ENCODE results near the gene FBXO11. TPM values are rescaled to one million over a fixed set of nuclear protein-coding genes. Genes with fewer than 3 reads are reported as not detected.

FBXO11 gene
- total RNA-seq, 1 donor from 2014 or later: 83.9 TPM

DNA sequence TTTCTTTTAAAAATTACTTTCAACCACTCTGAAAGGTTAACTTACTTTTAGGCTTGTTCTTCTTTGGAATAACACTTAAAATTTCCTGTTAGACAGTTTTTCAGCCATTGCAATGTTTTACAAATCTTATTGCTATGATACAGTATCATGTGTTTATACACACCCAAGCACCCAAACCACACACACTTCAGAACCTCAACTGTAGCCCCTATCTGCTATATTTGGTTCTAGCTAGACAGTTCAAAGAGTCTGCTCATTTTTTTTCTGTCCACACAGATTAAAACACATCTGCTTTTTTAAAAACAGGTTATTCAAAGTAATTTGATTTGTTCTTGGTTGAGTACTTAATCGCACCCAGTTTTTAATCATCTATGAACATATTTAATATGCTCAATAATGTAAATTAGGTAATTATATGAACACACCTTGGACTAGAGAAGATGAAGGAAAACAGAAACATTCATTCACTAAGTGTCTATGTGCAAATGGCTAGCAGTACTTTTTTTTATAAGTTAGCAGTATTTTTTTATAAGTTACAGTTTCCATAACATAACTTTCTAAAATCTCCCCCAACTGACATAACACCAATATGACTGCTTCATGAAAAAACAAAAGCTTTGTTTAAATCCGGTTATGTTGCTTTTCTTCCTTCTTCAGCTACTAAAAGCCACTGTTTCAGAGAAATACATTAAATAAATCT is 17.6 kb downstream of the FBXO11 start:
- H3K36me3 Mint-ChIP-seq: peaks cover 29% of the 10 kb centered on the region
- TF ChIP-seq, protein P1, sequence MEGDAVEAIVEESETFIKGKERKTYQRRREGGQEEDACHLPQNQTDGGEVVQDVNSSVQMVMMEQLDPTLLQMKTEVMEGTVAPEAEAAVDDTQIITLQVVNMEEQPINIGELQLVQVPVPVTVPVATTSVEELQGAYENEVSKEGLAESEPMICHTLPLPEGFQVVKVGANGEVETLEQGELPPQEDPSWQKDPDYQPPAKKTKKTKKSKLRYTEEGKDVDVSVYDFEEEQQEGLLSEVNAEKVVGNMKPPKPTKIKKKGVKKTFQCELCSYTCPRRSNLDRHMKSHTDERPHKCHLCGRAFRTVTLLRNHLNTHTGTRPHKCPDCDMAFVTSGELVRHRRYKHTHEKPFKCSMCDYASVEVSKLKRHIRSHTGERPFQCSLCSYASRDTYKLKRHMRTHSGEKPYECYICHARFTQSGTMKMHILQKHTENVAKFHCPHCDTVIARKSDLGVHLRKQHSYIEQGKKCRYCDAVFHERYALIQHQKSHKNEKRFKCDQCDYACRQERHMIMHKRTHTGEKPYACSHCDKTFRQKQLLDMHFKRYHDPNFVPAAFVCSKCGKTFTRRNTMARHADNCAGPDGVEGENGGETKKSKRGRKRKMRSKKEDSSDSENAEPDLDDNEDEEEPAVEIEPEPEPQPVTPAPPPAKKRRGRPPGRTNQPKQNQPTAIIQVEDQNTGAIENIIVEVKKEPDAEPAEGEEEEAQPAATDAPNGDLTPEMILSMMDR (conservative IDR thresholded peaks at IDR 0.05): no peak
- no peak overlapping the region for H3K4me3 Mint-ChIP-seq
- peaks cover 13% of the 10 kb centered on the region for H3K4me1 Mint-ChIP-seq (ENCODE audit: unreplicated experiment)
- no peaks in the 10 kb centered on the region for H3K9me3 Mint-ChIP-seq
- DNase-seq (ENCODE audit: extremely low spot score, unreplicated experiment): no peak
- no peak overlapping the region for H3K27ac Mint-ChIP-seq
- H3K27me3 Mint-ChIP-seq: no peaks in the 10 kb centered on the region

DNA sequence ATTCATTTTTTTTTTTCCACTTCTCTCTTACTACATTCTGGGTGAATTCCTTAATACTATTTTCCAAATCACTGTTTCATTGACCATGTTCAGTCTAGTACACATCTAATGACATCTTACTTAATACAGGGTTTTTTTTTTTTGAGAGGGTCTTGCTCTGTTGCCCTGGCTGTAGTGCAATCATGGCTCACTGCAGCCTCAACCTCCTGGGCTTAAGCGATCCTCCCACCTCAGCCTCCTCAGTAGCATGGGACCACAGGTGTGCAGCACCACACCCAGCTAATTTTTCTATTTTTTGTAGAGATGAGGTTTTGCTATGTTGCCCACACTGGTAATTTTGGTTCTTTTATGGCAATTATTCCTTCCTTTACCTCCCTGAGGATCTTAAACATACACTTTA is 29.4 kb downstream of the FBXO11 start:
- Mint-ChIP-seq H3K4me3 (no peak overlapping the region), H3K9me3 (peaks cover 6% of the 10 kb centered on the region), H3K36me3 (peaks cover 26% of the 10 kb centered on the region), H3K27ac (no peak overlapping the region), H3K4me1 (ENCODE audit: unreplicated experiment) (peaks cover 2% of the 10 kb centered on the region), H3K27me3 (no peaks in the 10 kb centered on the region)
- TF ChIP-seq, protein P1 (conservative IDR thresholded peaks at IDR 0.05): no peak
- DNase-seq (ENCODE audit: extremely low spot score, unreplicated experiment): no peak

DNA sequence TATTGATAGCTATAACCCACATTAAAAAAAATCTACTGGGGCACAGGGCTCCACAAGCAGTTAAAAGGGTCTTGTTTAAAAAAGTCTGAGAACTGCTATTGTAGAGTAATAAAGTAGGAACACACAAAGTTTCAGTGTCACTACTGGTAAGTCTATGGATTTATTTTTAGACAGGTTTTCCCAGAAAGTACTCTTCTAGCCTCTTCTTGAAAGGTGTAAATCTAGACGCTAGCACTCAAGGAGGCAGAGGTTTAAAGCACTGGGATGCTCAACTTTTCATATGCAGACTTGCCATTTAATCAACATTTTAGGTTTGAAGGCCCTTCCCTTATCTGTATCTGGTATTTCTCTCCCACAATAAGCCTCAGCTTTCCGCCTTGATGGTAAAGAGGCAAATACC is 33.4 kb downstream of the FBXO11 start:
- Mint-ChIP-seq H3K4me3 (no peak overlapping the region), H3K9me3 (peaks cover 6% of the 10 kb centered on the region), H3K36me3 (peaks cover 34% of the 10 kb centered on the region), H3K27ac (no peak overlapping the region), H3K27me3 (no peaks in the 10 kb centered on the region), H3K4me1 (ENCODE audit: unreplicated experiment) (peaks cover 20% of the 10 kb centered on the region)
- no peak for DNase-seq (ENCODE audit: extremely low spot score, unreplicated experiment)
- TF ChIP-seq, protein P1 (conservative IDR thresholded peaks at IDR 0.05): no peak

DNA sequence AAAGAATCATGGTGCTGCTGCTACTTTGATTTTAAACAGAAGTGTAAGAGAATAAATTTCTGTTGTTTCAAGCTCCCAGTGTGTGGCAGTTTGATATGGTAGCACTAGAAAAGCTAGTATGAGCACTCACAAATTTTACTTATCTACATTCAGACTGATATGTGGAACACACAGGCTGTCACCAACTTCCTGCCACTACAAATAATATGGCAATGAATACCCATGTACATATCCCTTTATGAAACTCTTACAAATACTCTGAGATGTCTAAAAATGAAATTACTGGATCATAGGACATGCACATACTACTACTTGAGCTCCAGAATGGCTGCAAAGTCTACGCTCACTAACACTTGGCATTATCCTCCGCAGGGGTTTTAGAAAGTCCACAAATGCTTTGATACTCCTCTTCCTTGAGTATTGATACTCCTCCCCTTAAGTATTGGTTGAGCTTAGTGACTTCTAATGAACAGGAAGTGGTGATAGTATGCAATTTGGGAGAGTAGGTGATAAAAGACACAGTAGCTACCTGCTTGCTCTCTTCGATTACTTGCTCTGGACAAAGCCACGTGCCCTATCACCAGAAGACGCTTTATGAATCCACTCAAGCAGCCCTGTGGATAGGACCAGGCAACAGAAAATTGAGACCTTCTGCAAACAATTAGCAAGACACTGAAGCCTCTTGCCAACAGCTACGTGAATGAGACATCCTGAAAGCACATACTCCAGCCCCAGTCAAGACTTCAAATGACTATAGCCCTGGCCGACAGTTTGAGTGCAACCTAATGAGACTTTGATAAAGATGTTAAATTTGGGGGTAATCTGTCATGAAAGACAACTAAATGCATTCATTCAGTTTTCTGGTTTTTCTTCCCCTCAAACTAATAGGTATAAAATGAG is 35.4 kb downstream of the FBXO11 start:
- TF ChIP-seq, protein P1 (conservative IDR thresholded peaks at IDR 0.05): no peak
- Mint-ChIP-seq H3K9me3 (no peaks in the 10 kb centered on the region), H3K4me1 (ENCODE audit: unreplicated experiment) (peaks cover 32% of the 10 kb centered on the region), H3K27ac (peak overlapping the region; percentile 50), H3K27me3 (no peaks in the 10 kb centered on the region), H3K4me3 (no peak overlapping the region), H3K36me3 (peaks cover 26% of the 10 kb centered on the region)
- DNase-seq (ENCODE audit: extremely low spot score, unreplicated experiment): no peak

DNA sequence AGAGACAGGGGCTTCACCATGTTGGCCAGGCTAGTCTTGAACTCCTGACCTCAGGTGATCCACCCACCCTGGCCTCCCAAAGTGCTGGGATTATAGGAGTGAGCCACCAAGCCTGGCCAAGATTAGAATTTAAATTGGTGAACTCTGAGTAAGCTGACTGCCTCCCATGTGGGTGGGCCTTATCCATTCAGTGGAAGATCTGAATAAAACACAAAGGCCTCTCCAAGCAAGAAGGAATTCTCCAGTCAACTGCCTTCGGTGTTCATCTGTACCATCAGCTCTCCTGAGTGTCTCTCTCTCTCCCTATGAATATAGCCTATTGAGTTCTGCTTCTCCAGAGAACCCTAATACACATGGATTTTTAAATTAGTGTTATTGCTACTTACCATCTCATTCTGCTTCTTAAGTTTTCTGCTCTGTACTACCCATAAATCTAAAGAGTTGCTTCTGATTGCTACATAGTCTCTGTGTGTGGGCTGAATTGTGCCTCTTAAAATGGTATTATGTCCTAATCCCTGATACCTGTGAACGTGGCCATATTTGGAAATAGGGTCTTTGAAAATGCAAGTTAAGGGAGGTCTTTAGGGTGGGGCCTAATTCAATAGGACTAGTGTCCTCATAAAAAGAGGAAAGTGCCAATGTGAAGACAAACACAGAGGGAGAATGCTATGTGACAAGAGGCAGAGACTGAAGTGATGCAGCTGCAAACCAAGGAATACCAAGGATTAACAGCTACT is 36.3 kb downstream of the FBXO11 start:
- DNase-seq (ENCODE audit: extremely low spot score, unreplicated experiment): no peak
- Mint-ChIP-seq H3K27me3 (no peaks in the 10 kb centered on the region), H3K36me3 (peaks cover 26% of the 10 kb centered on the region), H3K4me3 (no peak overlapping the region), H3K4me1 (ENCODE audit: unreplicated experiment) (peaks cover 32% of the 10 kb centered on the region), H3K9me3 (no peaks in the 10 kb centered on the region), H3K27ac (peak overlapping the region; percentile 7)
- TF ChIP-seq, protein P1 (conservative IDR thresholded peaks at IDR 0.05): no peak

All from type B pancreatic cell (in vitro differentiated cells).